Psoas muscle (tissue), 8 donors: ENCODE results near the gene RRP15. TPM values are rescaled to one million over a fixed set of nuclear protein-coding genes. Genes with fewer than 3 reads are reported as not detected.

Experiments
- ATAC-seq, 4 donors: fragments of 200-7000 bp; cut with Tn5 transposase; one replicate each; pipeline ENCODE4 v1.9.1; 2020; ENCODE audit warnings: moderate library complexity in 3 of 4, mild to moderate bottlenecking in 2 of 4
- DNase-seq, 2 donors: peaks; one replicate each; pipeline ENCODE4 v3.0.0-alpha.2; 2020
- H3K27ac ChIP-seq: fragments of 200-600 bp; one replicate; pipeline ENCODE4 v1.8.0; 2022
- H3K27me3 ChIP-seq, 3 donors: fragments of 200-600 bp in 1 of 3; one replicate each; pipeline versions ENCODE4 v1.6.1 to v1.8.0; 2013 to 2022; ENCODE audit warnings: low read length in 2 of 3, mild to moderate bottlenecking in 2 of 3, moderate library complexity in 1 of 3; ENCODE audit not compliant: insufficient read depth in 3 of 3
- H3K36me3 ChIP-seq, 2 donors: fragments of 200-600 bp in 1 of 2; one replicate each; pipeline versions ENCODE4 v1.6.1 to v1.8.0; 2013 to 2022; ENCODE audit warnings: low read depth in 1 of 2, mild to moderate bottlenecking in 1 of 2, moderate library complexity in 1 of 2; ENCODE audit not compliant: insufficient read depth in 1 of 2
- H3K4me1 ChIP-seq: fragments of 200-600 bp; one replicate; pipeline ENCODE4 v1.8.0; 2022
- H3K4me3 ChIP-seq: fragments of 200-600 bp; one replicate; pipeline ENCODE4 v1.8.0; 2022; ENCODE audit warnings: mild to moderate bottlenecking
- H3K9me3 ChIP-seq: fragments of 200-600 bp; one replicate; pipeline ENCODE4 v1.8.0; 2022
- WGBS, 3 donors: extraction: QIAGEN DNeasy Blood & Tissue Kit; methylation state at CpG; one replicate each; pipeline versions ENCODE4 v1.1.6 to v1.1.7; 2013; 5-methylcytosine and 5-hydroxymethylcytosine counted together
- intact Hi-C, 2 donors: fragments of 100-400 bp; cut with DNase I; formaldehyde crosslinking; loops; one replicate each; pipeline versions ENCODE4 v1.11.0 to v1.14.2; 2022
- polyA plus RNA-seq, 3 donors: library from polyadenylated mRNA; stranded (reverse); fragments of 200-250 nt; gene quantifications; one replicate each; pipeline ENCODE4 v1.2.3, GENCODE V29; 2013
- total RNA-seq, 4 donors: library from RNA; stranded (reverse); fragmentation: NEBNext Ultra II Directional in 2 of 4; extraction: Animal tissue kit (Norgen Biotek cat#: 25700) in 2 of 4; gene quantifications; one replicate each; pipeline versions ENCODE4 v1.2.1 to v1.2.4, GENCODE V29; 2021 to 2023
- TF ChIP-seq, protein P1 (sequence below): fragments of 200-600 bp; IDR thresholded peaks from one replicate; pipeline ENCODE4 v1.8.0; 2022; ENCODE audit warnings: antibody characterized with exemption
- donor health status: healthy with polysubstance abuse.
- donor health status: DM: no; HTN: no; CAD: no; lungs with moderate emphysema.
- donor health status: Bipolar disorder and iron deficiency.
- donor health status: healthy.
- donor health status: DM: yes; HTN: yes; CAD: no.
- donor health status: DM: no; HTN: no; CAD: no.
- donor health status: DM: no; HTN: no; CAD: no.
- donor health status: DM: yes; HTN: yes; CAD: no.

RRP15 gene
- total and polyA plus RNA-seq, 7 donors: 10.1 to 58.4 (median 32.0) TPM

DNA sequence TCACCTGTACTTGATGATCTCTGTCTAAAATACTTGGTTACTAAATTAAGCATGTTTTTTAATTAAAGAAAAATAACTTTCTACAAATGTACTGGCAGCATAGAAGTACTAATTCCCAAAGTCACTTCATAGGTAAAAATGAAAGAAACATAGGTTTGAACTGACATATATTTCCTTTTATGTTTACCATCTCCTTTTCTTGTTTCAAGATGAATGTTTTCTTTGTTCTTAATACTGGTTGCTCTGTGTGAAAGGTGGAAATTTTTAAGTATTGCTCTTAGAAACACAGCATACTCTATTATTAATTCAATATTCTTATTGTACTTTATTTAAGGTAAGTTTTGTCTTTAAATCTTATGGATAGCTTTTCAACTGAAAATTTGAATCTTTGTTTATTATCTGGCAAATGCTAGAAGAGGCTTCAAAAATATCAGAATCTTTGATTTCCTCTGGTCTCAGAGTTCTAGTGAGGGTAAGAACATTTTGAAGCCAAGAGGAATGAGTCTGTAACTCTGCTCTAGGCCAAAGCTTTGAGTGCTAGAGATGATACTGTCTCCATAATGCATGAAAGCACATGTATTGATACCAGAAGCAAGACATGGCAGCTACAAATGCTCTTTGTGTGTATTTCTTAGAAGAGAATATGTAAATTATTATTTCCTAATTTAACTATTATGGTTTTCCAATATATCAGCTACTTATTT, 18.2 kb downstream of the RRP15 start:
- ATAC-seq (no peak), DNase-seq (no peak)
- Histone ChIP-seq H3K27me3 (no peaks in the 10 kb centered on the region), H3K4me3 (no peak overlapping the region), H3K9me3 (no peaks in the 10 kb centered on the region), H3K27ac (no peak overlapping the region), H3K4me1 (no peaks in the 10 kb centered on the region), H3K36me3 (peaks cover 3 to 39% of the 10 kb centered on the region in 2 donors)
- TF ChIP-seq, protein P1, sequence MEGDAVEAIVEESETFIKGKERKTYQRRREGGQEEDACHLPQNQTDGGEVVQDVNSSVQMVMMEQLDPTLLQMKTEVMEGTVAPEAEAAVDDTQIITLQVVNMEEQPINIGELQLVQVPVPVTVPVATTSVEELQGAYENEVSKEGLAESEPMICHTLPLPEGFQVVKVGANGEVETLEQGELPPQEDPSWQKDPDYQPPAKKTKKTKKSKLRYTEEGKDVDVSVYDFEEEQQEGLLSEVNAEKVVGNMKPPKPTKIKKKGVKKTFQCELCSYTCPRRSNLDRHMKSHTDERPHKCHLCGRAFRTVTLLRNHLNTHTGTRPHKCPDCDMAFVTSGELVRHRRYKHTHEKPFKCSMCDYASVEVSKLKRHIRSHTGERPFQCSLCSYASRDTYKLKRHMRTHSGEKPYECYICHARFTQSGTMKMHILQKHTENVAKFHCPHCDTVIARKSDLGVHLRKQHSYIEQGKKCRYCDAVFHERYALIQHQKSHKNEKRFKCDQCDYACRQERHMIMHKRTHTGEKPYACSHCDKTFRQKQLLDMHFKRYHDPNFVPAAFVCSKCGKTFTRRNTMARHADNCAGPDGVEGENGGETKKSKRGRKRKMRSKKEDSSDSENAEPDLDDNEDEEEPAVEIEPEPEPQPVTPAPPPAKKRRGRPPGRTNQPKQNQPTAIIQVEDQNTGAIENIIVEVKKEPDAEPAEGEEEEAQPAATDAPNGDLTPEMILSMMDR: no peak
- intact Hi-C loops: no loop called here

DNA sequence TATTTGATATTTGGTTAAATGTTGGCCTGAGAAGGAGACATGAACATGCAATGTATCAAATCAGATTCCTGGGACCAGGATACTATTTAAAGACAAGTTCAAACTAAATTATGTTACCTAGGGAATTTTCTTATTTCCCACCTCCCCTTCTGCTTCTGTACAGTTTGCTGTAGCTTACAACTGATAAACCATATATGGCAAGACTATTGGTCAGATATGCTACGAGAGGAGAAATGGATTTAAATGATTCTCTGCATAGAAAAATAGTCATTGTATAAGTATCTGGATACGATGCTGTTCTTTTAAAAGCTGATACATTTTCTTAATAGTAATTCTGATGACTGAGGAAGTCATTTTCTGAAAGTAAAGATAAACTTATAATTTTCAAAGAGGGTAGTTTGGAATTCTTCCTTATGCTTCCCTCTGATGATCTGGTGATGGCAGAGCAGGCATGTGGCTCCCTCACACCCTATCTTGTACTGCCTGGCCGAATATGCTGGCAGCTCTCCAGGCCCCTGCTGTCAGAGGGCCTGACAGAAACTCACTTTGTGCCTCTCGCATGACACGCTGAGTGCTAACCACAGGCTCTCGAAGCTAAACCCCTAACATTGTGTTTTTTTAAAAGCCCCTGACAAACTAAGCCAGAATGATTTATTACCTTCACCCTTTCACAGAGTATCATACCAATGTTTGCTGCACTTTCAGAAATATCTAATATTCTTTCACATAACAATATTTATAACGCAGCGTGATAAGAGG, 19.4 kb downstream of the RRP15 start:
- TF ChIP-seq, protein P1: no peak
- intact Hi-C loops: no loop called here
- Histone ChIP-seq H3K36me3 (peaks cover 3 to 50% of the 10 kb centered on the region in 2 donors), H3K9me3 (no peaks in the 10 kb centered on the region), H3K27ac (no peak overlapping the region), H3K27me3 (no peaks in the 10 kb centered on the region), H3K4me1 (no peaks in the 10 kb centered on the region), H3K4me3 (no peak overlapping the region)
- ATAC-seq (peak in 3 of 4 donors; percentile 74 to 83 (median 75)), DNase-seq (peak; percentile 28 to 69)
- 55 to 61% (median 56%) methylated on average over 8 of the region's 8 CpGs for WGBS, 3 donors

DNA sequence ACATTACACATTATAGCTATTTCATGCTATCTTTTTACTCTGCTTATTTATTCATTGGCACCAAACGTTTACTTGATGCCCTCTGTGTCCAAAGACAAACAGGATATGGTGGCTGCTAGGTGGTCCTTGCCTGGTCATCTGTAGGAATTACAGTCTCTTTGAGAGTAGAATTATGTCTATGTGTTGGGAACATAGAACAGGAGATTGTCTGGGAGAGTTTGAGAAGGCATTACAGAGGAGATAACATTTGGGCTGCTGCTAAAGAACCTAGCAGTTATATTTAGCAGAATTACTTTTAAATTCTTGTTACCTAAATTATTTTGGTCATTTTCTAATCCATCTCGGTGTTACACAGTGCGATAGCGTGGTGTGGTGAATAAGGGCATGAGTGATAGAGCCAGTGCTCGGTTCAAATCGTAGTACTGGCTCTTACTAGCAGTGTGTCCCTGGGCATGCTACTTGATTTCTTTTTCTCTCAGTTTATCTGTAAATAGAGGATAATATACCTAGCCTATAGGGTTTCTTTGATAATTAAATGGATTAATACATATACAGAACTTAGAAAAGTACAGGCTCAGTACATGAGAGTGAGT, 20.5 kb downstream of the RRP15 start:
- no peak for ATAC-seq
- intact Hi-C loops: no loop called here
- Histone ChIP-seq H3K27ac (no peak overlapping the region), H3K4me1 (no peaks in the 10 kb centered on the region), H3K27me3 (no peaks in the 10 kb centered on the region), H3K9me3 (no peaks in the 10 kb centered on the region), H3K4me3 (no peak overlapping the region), H3K36me3 (peaks cover 3 to 61% of the 10 kb centered on the region in 2 donors)
- no peak for DNase-seq
- 91% methylated on average over 6 of the region's 6 CpGs for WGBS, 3 donors
- TF ChIP-seq, protein P1: no peak

DNA sequence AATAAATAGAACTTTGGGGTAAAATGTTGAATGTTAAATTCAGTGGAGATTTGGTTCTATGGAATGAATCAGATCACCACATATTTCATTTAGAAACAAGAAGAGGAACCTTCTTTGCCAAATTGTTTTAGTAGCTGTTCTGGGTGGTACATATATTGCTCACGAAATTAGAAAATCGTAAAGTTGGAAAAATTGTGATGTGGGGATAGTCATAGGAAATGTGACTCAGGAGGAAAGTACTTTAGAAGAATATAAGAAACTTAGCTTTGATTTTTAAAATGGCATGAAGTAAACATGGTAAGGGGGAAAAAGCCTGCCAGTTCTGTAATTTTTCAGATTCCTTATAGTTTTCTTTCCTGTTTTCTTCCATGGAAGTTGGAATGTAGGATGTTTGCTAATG, 27.4 kb downstream of the RRP15 start:
- 92 to 93% (median 93%) methylated on average over 2 of the region's 2 CpGs for WGBS, 3 donors
- Histone ChIP-seq H3K27ac (no peak overlapping the region), H3K36me3 (peaks cover 0 to 37% of the 10 kb centered on the region in 2 donors), H3K4me1 (no peaks in the 10 kb centered on the region), H3K4me3 (no peak overlapping the region), H3K9me3 (no peaks in the 10 kb centered on the region), H3K27me3 (no peaks in the 10 kb centered on the region)
- intact Hi-C loops: loop anchor here in 1 of 2 donors (10.0 kb wide), 1 partner anchor 1262 kb away; no protein-coding TSS in a partner anchor
- ATAC-seq (no peak), DNase-seq (no peak)
- TF ChIP-seq, protein P1: no peak
